Renal pelvis (tissue), 4 donors: ENCODE measurements around the gene PARD3. TPM values are rescaled to one million over a fixed set of nuclear protein-coding genes. Genes with fewer than 3 reads are reported as not detected.
"Not testable (repeated sequence)": the region's sequence is repeated elsewhere in the genome, so short reads cannot be mapped to it uniquely, and the experiment has no call there.

Source experiments
- DNase-seq: peaks from one replicate; pipeline ENCODE4 v3.0.0-alpha.2; 2013
- polyA plus RNA-seq, 3 donors: library from polyadenylated mRNA; unstranded; fragments of 120-200 nt; gene quantifications; one replicate each; pipeline ENCODE4 v1.2.1, GENCODE V29; 2013; ENCODE audit not compliant: insufficient read length in 3 of 3

The PARD3 gene
- polyA plus RNA-seq, 3 donors, result 66.9 to 71.1 (median 71.1) TPM

- DNase-seq, result no peak
These were observed 97.7 kb downstream of the PARD3 start for GRCh38 chr10:34717429-34717828.

GRCh38 chr10:34716958-34717357 is 98.1 kb downstream of the PARD3 start:
- no peak for DNase-seq

GRCh38 chr10:34716234-34716633 is 98.9 kb downstream of the PARD3 start:
- no peak for DNase-seq

- no peak for DNase-seq
These were observed 99.4 kb downstream of the PARD3 start for GRCh38 chr10:34715511-34716187.

GRCh38 chr10:34713875-34714274 is 101.2 kb downstream of the PARD3 start:
- no peak for DNase-seq

GRCh38 chr10:34711500-34711899 is 103.6 kb downstream of the PARD3 start:
- DNase-seq, result no peak

- no peak for DNase-seq
These were observed 104.7 kb downstream of the PARD3 start for GRCh38 chr10:34710391-34710751.

GRCh38 chr10:34709637-34710390 is 105.3 kb downstream of the PARD3 start:
- DNase-seq, result no peak

- DNase-seq, result no peak
These were observed 107.4 kb downstream of the PARD3 start for GRCh38 chr10:34707656-34708055.

- not testable (repeated sequence) for DNase-seq
These were observed 108.1 kb downstream of the PARD3 start for GRCh38 chr10:34706992-34707391.

GRCh38 chr10:34706147-34706546 is 108.9 kb downstream of the PARD3 start:
- DNase-seq, result no peak

GRCh38 chr10:34705563-34705962 is 109.5 kb downstream of the PARD3 start:
- no peak for DNase-seq

GRCh38 chr10:34704526-34705184 is 110.4 kb downstream of the PARD3 start:
- no peak for DNase-seq

- DNase-seq, result no peak
These were observed 112.1 kb downstream of the PARD3 start for GRCh38 chr10:34702982-34703381.

- no peak for DNase-seq
These were observed 112.8 kb downstream of the PARD3 start for GRCh38 chr10:34702093-34702937.

- DNase-seq, result no peak
These were observed 113.9 kb downstream of the PARD3 start for GRCh38 chr10:34701194-34701593.

GRCh38 chr10:34700752-34701151 is 114.3 kb downstream of the PARD3 start:
- DNase-seq, result not testable (repeated sequence)

- no peak for DNase-seq
These were observed 115.1 kb downstream of the PARD3 start for GRCh38 chr10:34699904-34700517.

- no peak for DNase-seq
These were observed 116.1 kb downstream of the PARD3 start for GRCh38 chr10:34698979-34699378.

GRCh38 chr10:34698248-34698831 is 116.8 kb downstream of the PARD3 start:
- no peak for DNase-seq
